AG09319 (cell line): ENCODE results near the gene C2orf68.

Experiments used
- DNase-seq: peaks from one replicate; pipeline ENCODE4 v3.0.0-alpha.2; 2010; ENCODE audit warnings: low read depth; ENCODE audit errors: extremely low read depth
- CTCF ChIP-seq: IDR thresholded peaks from 2 replicates; pipeline ENCODE4 v1.5.1; 2011; ENCODE audit warnings: low read depth, mild to moderate bottlenecking, inconsistent platforms, low read length, moderate library complexity

C2orf68 gene

DNA sequence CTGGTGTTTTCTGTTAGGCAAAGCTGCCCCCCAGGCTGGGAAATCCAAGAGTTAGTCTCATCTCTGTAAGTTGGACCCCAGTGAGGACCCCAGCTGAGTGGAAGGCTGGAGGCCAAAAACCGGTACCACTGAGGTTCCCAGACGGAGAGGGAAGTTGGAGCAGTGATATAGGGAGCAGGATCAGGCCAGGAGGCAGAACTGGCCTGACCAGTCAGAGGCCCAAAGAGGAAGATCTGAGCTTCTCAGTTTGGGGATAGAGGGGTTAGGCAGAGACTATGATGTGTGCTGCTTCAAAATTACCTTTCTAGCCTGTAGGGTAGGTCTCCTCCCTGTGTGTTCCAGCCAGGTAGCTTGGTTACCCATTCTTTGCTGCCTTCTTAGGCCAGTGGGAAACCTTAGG is 20.9 kb downstream of the C2orf68 start:
- no peak for TF ChIP-seq CTCF
- DNase-seq = no peak

DNA sequence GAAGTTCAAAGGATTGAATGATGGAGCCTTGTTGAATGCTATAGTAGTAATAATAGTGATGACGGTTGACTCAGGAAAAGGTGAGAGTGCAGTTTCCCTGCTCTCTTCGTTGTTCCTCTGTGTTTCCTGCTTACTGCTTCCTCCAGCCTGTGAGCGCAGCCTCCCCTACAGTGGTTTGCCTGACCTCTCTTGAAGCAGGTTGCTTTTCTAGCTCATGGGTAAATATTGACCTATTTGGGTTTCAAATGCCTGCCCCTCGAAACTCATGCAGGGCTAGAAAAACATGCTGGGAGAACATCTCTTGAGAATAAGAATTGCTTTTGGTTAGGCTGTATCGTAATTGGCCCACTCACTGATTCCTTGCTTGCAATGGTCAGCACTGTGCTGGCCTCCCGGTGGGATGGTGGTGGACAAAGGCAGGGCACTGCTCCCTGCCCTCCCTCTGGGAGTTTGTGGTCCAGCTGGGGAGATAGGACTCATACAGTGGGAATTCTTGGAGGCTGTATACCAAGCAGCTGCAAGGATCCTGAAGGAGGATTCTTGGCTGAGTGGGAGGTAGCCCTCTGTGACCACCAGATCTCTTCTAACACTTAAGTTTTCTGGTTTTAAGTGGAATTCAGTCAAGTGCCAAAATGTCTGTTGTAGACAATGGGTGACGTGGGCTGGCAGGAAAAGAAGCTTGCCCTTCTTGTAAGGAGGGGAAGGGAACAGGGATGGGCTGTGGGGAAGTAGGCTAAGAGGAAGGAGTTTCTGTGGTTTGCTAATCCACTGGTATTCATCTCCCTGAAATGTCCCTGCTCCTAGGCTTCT is 21.7 kb downstream of the C2orf68 start:
- peak; percentile 51 for DNase-seq
- TF ChIP-seq CTCF = no peak

- no peak for DNase-seq
- no peak for TF ChIP-seq CTCF
Observed at GRCh38 chr2:85589181-85589580, 22.7 kb downstream of the C2orf68 start.

DNA sequence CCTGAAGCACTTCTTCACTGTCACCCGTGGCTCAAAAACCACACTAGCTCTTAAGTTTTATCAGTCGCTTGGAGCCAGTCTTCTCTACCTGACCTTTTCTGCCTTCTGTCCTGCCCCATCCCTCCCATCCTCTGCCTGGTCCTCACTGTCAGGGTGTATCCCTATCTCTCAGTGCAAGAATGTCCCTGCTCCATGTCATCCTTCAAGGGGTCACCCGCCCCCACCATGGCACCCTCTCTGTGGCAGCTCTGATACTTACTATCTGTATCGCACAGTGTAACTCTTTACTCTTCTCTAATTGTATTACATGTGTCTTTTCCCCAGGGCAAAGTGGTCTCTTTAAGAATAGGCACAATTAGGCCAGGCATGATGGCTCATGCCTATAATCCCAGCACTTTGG is 23.2 kb downstream of the C2orf68 start:
- no peak for TF ChIP-seq CTCF
- DNase-seq = no peak

DNA sequence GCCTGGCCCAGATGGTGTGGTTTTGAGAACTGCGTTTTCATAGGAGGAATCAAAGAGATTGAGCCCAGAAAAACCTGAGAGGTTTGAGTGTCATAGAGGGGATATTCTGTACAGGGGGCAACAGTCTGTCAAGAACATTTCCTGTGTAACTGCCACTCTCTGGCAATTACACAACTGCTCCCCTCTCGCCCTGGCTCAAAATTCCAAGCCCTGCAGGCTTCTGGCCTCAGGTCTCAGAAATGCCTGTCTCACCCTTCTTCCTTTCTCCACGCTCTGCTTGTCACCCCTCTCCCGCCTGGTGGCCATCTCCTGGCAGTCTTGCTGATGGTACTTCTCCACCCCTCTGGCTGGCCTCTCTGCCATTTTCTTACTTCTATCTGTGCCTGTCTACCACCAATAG is 23.6 kb downstream of the C2orf68 start:
- no peak for TF ChIP-seq CTCF
- DNase-seq = no peak

DNA sequence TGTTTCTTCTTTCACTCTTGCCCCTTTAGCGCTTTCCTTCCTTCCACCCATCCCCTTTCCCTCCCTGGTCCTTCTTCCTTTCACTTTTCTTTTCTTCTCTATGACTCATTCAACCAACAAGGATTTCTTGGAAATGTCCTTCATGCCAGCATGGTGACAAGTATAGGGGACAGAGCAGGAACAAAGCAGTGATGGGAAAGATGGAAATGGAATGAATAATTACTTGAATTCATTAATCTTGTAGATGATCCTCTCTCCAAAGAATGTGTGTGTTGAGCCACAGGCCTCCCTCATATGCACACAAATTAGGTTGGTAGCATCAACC is 26.1 kb downstream of the C2orf68 start:
- TF ChIP-seq CTCF = no peak
- no peak for DNase-seq

- no peak for TF ChIP-seq CTCF
- DNase-seq = no peak
Observed at GRCh38 chr2:85584857-85585780, 26.7 kb downstream of the C2orf68 start.
